ENCODE data around the gene NEBL.

DNA sequence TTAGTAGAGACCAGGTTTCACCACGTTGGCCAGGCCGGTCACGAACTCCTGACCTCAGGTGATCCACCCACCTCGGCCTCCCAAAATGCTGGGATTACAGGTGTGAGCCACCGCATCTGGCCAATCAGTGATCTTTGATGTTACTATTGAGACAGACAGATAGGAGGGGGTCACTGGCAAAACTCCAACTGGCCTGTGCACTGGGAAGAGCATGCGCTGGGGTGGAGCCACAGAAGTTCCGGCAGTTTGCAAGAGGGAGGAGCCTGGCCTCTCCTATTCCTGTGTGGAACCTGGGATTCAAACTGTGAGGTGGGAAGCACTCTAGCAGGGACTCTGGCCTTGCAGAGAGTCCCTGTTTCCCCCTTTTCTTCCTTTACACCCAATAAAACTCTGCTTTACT lies 60.7 kb downstream of the NEBL start:
- TF ChIP-seq CREB1 (IDR thresholded peaks at IDR 0.05) (no peak), CREB1 (CRISPR knock-in tag; IDR thresholded peaks at IDR 0.05) (no peak), RBM14 (IDR thresholded peaks at IDR 0.05; ENCODE audit: borderline replicate concordance, insufficient read depth, low read depth, low read length) (no peak)
- TF ChIP-seq, protein P1, sequence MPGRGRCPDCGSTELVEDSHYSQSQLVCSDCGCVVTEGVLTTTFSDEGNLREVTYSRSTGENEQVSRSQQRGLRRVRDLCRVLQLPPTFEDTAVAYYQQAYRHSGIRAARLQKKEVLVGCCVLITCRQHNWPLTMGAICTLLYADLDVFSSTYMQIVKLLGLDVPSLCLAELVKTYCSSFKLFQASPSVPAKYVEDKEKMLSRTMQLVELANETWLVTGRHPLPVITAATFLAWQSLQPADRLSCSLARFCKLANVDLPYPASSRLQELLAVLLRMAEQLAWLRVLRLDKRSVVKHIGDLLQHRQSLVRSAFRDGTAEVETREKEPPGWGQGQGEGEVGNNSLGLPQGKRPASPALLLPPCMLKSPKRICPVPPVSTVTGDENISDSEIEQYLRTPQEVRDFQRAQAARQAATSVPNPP (IDR thresholded peaks at IDR 0.05; ENCODE audit: borderline replicate concordance, insufficient read depth, insufficient read length): no peak
